Colonic mucosa (tissue), 4 donors: Measurements from ENCODE around the gene SUN3. TPM values are rescaled to one million over a fixed set of nuclear protein-coding genes. Genes with fewer than 3 reads are reported as not detected.
"Not testable (repeated sequence)": the region's sequence is repeated elsewhere in the genome, so short reads cannot be mapped to it uniquely, and the experiment has no call there.

ENCODE experiments used
- DNase-seq: peaks from one replicate; pipeline ENCODE4 v3.0.0-alpha.2; 2020
- H3K27ac ChIP-seq: fragments of 200-600 bp; one replicate; pipeline ENCODE4 v1.8.0; 2021
- H3K27me3 ChIP-seq: fragments of 200-600 bp; one replicate; pipeline ENCODE4 v1.8.0; 2021
- H3K36me3 ChIP-seq: fragments of 200-600 bp; one replicate; pipeline ENCODE4 v1.8.0; 2021
- H3K4me1 ChIP-seq: fragments of 200-600 bp; one replicate; pipeline ENCODE4 v1.8.0; 2021; ENCODE audit warnings: mild to moderate bottlenecking
- H3K4me3 ChIP-seq: fragments of 200-600 bp; one replicate; pipeline ENCODE4 v1.8.0; 2021
- H3K9ac ChIP-seq, 2 donors: one replicate each; pipeline ENCODE4 v1.7.0; 2013; ENCODE audit warnings: control low read depth in 2 of 2, low read depth in 2 of 2, low read length in 2 of 2
- H3K9me3 ChIP-seq: fragments of 200-600 bp; one replicate; pipeline ENCODE4 v1.8.0; 2021
- intact Hi-C: fragments of 100-400 bp; cut with DNase I; formaldehyde crosslinking; loops from one replicate; pipeline ENCODE4 v1.14.1; 2022
- total RNA-seq, 2 donors: library from RNA; stranded (reverse); fragmentation: NEBNext Ultra II Directional in 1 of 2; extraction: Animal tissue kit (Norgen Biotek cat#: 25700) in 1 of 2; gene quantifications; one replicate each; pipeline ENCODE4 v1.2.1, GENCODE V29; 2021
- TF ChIP-seq, protein P1 (sequence below): fragments of 200-600 bp; IDR thresholded peaks from one replicate; pipeline ENCODE4 v1.8.0; 2022; ENCODE audit warnings: antibody characterized with exemption, mild to moderate bottlenecking
- donor health status: healthy.
- donor health status: DM: no; HTN: no; CAD: no.
- donor health status: DM: no; HTN: no; CAD: no.

The SUN3 gene
- total RNA-seq, 2 donors from 2014 or later: not detected

- TF ChIP-seq, protein P1, sequence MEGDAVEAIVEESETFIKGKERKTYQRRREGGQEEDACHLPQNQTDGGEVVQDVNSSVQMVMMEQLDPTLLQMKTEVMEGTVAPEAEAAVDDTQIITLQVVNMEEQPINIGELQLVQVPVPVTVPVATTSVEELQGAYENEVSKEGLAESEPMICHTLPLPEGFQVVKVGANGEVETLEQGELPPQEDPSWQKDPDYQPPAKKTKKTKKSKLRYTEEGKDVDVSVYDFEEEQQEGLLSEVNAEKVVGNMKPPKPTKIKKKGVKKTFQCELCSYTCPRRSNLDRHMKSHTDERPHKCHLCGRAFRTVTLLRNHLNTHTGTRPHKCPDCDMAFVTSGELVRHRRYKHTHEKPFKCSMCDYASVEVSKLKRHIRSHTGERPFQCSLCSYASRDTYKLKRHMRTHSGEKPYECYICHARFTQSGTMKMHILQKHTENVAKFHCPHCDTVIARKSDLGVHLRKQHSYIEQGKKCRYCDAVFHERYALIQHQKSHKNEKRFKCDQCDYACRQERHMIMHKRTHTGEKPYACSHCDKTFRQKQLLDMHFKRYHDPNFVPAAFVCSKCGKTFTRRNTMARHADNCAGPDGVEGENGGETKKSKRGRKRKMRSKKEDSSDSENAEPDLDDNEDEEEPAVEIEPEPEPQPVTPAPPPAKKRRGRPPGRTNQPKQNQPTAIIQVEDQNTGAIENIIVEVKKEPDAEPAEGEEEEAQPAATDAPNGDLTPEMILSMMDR: no peak
- no peaks in the 10 kb centered on the region for H3K36me3 ChIP-seq
- no peaks in the 10 kb centered on the region for H3K27me3 ChIP-seq
- H3K9ac ChIP-seq: no peak overlapping the region
- no peak overlapping the region for H3K27ac ChIP-seq
- intact Hi-C loops: no loop called here
- no peak overlapping the region for H3K4me3 ChIP-seq
- no peaks in the 10 kb centered on the region for H3K4me1 ChIP-seq
- DNase-seq: no peak
- H3K9me3 ChIP-seq: no peaks in the 10 kb centered on the region
Measured at GRCh38 chr7:47946581-47947354, 82.1 kb downstream of the SUN3 start.

GRCh38 chr7:47945261-47946015 lies 83.5 kb downstream of the SUN3 start:
- DNase-seq: peak; percentile 90
- no peaks in the 10 kb centered on the region for H3K9me3 ChIP-seq
- H3K27ac ChIP-seq: no peak overlapping the region
- no peak overlapping the region for H3K4me3 ChIP-seq
- no peaks in the 10 kb centered on the region for H3K27me3 ChIP-seq
- H3K9ac ChIP-seq: no peak overlapping the region
- peaks cover 7% of the 10 kb centered on the region for H3K4me1 ChIP-seq
- TF ChIP-seq, protein P1: peak; percentile 75
- intact Hi-C loops: loop anchor here (2.0 kb wide), 2 partner anchors 23 to 165 kb away; no protein-coding TSS in a partner anchor
- no peaks in the 10 kb centered on the region for H3K36me3 ChIP-seq

DNA sequence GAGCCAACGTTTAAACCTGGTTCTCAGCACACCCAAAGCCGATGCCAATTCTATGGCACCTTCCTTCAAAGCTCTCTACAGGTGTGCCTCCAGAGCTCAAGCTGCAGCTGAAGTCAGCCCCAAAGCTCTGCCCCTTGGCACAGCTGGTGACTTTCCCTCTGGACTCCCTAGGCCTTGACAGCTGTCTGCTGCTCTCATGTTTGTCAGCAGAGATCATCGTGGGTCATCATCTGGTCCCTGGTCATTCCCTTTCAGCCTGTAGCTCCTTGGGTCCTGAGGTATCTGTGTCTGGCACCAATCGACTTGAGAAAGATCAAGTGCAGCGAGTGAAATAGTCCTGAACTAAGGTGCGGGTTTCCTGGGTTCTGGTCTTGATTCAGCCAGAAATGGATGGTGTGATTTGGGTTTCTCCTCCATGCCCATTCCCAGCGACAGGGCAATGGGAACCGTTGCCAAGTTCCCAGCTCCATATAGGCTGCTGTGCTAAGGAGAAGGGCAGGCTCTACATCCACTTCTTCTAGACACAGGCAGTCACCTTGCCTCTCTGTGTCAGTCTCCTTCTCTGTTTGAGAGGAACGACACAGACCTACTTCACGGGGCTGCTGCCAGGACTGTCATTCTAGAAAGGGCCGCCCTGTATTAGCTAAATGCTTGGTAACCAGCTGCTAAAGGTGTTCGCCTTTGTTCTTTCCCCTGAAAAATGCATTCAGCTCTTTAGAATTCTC lies 84.2 kb downstream of the SUN3 start:
- Histone ChIP-seq H3K27me3 (no peaks in the 10 kb centered on the region), H3K36me3 (no peaks in the 10 kb centered on the region), H3K9me3 (no peaks in the 10 kb centered on the region), H3K9ac (no peak overlapping the region), H3K4me3 (no peak overlapping the region), H3K27ac (no peak overlapping the region), H3K4me1 (peaks cover 11% of the 10 kb centered on the region)
- TF ChIP-seq, protein P1: no peak
- intact Hi-C loops: loop anchor here (2.0 to 5.0 kb wide), 3 partner anchors 24 to 213 kb away; no protein-coding TSS in a partner anchor
- no peak for DNase-seq

GRCh38 chr7:47943676-47944474 lies 85.0 kb downstream of the SUN3 start:
- no peak overlapping the region for H3K4me3 ChIP-seq
- no peak overlapping the region for H3K27ac ChIP-seq
- H3K27me3 ChIP-seq: no peaks in the 10 kb centered on the region
- no peak overlapping the region for H3K9ac ChIP-seq
- H3K4me1 ChIP-seq: peaks cover 11% of the 10 kb centered on the region
- intact Hi-C loops: loop anchor here (2.0 to 5.0 kb wide), 3 partner anchors 25 to 213 kb away; no protein-coding TSS in a partner anchor
- DNase-seq: no peak
- TF ChIP-seq, protein P1: no peak
- no peaks in the 10 kb centered on the region for H3K36me3 ChIP-seq
- H3K9me3 ChIP-seq: no peaks in the 10 kb centered on the region

GRCh38 chr7:47942651-47943050 lies 86.3 kb downstream of the SUN3 start:
- DNase-seq, H3K36me3 ChIP-seq, H3K9me3 ChIP-seq, H3K9ac ChIP-seq, H3K27ac ChIP-seq, H3K4me3 ChIP-seq, H3K27me3 ChIP-seq: not testable (repeated sequence)
- peaks cover 11% of the 10 kb centered on the region for H3K4me1 ChIP-seq
- intact Hi-C loops: loop anchor here (5.0 kb wide), 1 partner anchor 215 kb away; no protein-coding TSS in a partner anchor
